HG03558 (cell line): ENCODE measurements around the gene SGK1.
"Not testable (repeated sequence)": the region's sequence is repeated elsewhere in the genome, so short reads cannot be mapped to it uniquely, and the experiment has no call there.

Experiments used
- ATAC-seq: cut with Tn5 transposase; IDR thresholded peaks from one replicate; pipeline ENCODE4 v1.9.1; 2021; ENCODE audit warnings: moderate number of reproducible peaks; ENCODE audit not compliant: unreplicated experiment; ENCODE audit errors: extremely low read depth

Gene SGK1

DNA sequence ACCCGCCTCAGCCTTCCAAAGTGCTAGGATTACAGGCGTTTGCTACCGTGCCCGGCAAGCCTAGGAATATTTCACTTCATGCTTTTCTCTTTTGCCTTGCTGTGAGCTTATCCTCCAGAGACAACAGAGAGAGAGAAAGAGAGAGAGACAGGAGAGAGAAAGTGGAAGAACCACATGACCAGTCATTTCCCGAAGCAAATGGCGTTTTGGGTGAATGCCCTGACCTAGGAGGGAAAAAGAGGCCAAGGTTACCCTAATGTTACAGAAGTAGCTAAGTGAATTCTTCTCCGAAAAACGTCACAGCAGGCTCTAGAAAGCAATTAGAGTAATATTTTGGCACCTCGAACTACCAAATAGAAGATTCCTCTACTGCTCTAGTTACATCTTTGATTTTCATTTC lies 9.1 kb downstream of the SGK1 start:
- no peak for ATAC-seq

DNA sequence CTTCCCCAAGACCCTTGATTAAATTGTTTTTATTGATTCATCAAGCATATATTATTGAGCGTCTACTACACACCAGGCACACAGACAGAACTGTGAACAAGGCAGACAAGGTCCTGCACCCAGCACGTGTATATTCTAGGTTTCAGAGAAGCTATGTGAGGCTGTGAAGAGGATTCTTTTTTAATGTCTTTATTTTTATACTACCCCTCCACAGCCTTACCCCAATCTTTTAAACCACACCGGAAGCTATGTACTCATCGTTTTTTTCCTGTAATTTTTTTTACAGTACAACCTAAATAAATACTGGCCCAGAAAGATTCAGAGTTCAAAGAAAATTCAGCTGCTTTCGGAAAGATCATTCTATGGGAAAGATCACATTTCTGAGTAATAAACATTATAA lies 10.0 kb downstream of the SGK1 start:
- ATAC-seq: no peak

DNA sequence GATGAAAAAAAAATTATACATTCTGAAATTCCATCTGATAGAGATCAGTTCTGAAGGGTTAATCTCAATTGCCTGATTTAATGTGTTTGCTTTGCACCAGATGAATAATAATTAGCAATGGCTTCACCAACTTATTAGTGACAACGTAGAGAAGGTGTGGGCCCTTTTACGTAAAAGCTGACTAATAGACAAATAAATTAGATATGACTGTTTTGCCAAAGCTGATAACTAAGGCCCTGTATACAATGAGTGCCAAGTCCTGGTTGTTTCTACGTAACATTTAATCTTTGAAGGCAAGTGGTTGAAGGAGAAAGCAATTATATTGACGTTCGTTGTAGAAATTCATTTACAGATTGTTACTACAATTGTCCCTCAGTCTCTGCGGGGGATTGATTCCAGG lies 10.8 kb downstream of the SGK1 start:
- ATAC-seq: no peak

DNA sequence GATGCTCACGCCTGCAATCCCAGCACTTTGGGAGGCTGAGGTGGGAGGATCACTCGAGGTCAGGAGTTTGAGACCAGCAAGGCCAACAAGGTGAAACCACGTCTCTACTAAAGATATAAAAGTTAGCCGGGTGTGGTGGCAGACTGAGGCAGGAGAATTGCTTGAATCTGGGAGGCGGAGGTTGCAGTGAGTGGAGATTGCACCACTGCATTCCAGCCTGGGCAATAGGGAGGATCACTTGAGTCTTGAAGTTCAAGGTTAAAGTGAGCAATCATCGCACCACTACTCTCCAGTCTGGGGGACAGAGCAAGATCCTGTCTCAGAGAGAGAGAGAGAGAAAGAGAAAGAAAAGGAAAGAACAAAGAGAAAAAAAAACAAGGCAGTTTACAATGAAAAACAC lies 13.5 kb downstream of the SGK1 start:
- not testable (repeated sequence) for ATAC-seq

DNA sequence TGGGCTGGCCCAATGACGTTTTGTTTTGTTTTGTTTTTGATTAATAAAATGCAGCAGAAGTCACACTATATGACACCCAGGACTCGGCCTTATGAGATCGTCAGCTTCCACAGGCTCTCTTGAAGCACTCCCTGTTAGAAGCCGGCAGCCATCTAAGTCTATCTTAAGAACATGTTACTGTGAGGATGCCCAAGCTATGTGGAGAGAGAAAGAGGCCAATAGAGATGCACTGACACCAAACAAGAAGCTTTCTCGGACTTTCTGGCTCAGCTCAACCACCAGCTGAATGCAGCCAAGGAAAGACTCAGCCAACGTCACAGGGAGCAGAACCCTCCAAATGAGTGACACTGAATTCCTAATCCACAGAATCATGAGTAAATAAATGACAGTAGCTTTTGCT lies 14.0 kb downstream of the SGK1 start:
- ATAC-seq: no peak

DNA sequence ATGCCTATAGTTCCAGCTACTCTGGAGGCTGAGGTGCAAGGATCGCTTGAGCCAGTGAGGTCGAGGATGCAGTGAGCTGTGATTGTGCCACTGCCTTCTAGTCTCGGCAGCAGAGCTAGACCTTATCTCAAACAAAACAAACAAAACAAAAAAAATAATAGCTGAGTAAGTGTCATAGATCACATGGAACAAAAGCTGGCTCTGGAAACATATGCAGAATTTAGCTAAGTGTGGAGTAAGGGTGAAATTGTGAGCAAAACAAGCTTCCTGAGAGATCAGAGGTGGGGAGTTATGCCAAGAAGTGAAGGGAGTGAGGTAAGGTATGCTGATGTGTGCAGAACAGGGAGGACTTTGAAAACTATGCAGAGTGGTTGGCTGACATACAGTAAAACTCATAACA lies 18.7 kb downstream of the SGK1 start:
- ATAC-seq: no peak

DNA sequence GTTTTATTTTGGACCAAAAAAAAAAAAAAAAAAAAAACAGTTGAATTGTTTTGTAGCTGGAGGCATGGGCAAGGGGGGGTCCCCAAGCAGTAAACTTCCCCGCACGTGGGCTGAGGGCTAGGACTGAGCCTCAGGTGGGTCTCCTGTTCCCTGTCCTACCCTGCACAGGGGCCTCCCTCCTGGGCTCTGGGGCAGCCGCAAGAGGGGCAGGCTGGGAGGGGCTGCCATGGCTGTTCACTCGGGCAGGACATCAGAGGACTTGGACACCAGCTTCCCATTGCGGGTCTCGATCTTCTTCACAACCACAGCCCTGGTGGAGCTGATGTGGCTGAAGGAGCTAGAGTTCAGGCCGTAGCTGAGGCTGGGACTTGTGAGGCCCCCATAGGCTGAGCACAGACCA lies 21.1 kb downstream of the SGK1 start:
- no peak for ATAC-seq

DNA sequence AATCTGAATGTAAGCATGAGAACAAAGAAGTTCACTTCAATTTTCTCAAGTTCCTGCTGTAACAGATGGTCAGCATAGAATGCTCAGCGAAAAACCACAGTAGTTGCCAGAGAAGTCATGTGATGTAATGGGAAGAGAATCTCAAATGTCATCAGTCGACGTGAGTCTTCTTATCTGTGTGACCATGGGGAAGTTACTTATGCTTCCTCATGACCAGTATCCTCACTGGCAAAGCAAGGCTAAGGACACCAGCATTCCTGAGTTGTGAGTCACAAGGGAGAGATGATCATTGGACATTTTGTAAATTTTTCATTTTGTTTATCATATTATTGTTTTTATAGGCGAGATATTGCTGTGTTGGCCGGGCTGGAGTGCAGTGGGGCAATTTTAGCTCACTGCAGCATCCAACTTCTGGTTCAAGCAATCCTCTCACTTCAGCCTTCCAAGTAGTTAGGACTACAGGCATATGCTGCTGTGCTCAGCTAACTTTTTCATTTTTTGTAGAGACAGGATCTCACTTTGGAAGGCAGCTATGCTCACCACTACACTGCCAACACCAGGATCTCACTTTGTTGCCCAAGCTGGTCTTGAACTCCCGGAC lies 21.9 kb downstream of the SGK1 start:
- ATAC-seq: peak; percentile 59

DNA sequence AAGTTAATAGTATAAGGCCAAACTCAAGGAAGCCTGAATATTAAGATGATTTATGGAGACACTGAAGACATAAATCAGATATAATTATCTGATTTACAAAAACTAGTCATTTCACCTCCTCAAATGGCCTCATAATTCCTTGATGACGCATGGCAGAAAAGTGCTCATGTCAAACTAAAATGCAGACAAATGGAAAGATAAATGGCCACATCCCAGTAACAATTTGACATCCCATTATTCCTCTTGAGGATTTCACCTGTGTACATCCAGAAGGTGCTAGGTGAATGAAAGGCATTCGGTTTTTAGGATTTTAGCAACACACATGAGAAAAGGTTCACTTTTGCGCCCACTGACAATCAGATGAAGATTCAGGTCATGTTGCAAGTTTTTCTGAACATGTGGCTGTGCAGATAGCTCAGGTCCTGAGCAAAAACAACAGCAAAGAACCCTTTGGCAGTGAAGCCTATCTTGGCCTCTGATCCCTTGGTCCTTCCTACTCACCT lies 24.2 kb downstream of the SGK1 start:
- ATAC-seq: no peak

DNA sequence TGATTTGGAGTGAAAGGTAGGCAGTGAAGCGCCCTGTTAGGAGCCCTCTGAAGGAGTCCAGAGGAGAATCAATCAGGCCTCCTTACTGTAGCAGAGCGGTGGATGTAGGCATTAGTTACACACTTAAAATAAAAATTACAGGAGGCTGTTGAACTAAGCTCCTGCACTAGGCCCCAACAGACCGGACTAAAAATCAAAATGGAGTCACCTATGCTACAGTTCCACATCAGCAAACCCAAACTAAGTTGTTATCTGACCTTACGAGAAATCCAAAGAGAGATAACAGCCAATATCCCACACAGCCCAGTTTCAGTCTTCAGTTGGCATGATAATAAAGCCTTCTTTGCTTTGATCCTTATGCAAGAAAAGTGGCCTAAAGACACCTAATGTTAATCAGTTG lies 26.8 kb downstream of the SGK1 start:
- ATAC-seq: no peak

DNA sequence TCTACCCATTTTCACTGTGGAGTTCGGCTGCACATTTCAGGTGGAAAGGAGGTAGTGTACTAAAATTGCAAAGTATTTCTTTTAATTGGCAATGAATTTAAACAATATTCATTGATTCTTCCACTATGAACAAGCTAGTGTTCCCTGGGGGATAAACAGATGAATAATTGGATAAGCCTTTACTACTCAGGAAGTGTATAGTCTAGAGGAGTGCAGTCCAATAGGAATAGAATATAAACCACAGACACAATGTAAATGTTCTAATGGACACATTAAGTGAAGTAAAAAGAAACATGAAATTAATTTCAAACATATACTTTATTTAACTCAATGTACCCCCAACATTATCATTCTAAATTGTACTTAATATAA lies 28.7 kb downstream of the SGK1 start:
- ATAC-seq: no peak

DNA sequence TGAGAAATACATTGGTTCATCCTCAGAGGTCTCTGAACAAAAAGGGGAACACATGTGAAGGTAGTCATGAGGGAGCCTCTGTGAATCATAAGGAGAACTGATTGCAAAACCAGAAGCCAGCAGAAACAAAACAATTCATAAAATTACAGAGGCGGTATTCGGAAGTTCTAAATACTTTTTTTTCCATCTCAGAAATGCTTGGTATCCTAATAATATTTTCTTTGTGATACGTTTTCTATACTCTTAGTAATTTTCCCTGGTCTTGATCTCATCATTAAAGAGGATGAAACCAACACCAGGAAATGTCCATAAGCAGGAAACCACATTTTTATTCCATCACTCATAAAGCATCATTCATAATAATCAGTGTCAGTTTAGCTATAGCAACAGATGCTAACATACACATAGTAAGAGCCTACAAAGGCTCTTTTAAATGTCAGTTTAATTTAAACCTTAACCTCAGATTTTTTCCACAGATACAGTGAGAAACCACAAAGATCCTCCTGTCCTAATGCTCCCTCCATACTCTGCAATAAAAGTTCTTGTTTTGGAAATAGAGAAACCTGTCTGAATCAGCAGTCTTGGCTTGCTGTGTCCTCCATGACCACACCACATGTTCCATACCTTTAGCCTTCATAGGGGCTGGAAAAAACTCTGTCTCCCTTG lies 29.2 kb downstream of the SGK1 start:
- peak; percentile 54 for ATAC-seq

DNA sequence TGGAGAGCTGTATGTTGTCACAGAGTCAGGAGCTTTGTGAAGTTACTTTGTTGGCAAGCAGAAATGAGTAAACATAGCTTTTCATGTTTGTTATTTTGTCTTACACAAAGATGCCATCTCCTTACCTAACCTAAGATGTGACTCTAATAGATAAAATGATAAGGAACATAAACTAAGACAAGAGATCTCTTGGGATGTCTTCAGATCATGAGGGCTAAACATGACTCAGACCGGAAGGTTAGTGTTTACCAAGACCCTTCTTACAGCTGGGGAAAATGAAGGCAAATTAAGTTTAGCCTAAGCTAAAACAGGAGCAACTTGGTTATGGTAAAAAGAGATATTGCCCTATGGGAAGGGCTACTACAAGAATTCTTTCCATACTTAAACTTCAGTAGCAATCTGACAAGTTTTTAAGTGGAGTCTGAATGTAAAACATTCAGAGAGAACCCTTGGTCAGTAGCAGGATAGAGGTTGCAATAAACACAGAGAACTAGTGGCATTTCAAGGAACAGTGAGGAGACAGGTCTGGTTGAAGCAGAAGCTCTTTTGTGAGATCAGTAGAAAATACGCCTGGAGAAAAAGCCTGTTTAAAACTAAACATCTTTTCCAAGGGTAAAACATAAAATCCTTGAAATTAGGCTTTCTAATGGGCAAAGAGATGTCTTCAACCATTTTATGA lies 29.9 kb downstream of the SGK1 start:
- peak; percentile 27 for ATAC-seq

DNA sequence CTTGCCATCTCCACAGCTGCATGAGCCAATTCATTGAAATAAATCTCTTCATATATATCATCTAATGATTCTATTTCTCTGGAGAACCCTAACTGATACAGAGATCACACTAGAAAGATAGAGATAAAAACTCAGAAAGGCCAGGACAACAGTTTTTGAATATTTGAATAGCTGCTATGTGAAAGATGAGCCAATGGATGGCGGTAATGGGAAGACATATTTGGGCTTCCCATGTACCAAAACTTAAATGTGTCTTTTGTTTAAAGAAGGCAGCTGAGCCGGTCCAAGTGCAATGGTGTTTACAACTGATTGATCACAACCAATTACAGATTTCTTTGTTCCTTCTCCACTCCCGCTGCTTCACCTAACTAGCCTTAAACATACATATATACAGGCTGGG lies 35.1 kb downstream of the SGK1 start:
- no peak for ATAC-seq

DNA sequence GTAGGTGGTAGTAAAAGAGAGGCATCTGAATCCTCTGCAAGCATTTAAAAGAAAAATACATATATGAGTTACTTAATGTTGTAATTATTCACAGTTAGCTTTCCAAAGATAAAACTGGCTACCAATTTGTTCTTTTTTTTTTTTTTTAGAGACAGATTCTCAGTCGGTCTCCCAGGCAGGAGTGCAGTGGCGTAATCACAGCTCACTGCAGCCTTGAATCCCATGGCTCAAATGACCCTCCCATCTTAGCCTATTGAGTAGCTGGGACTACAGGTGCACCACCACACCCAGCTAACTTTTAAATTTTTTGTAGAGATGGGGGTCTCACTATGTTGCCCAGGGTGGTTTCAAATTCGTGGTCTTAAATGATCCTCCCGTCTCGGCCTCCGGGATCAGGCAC lies 36.5 kb downstream of the SGK1 start:
- ATAC-seq: no peak

DNA sequence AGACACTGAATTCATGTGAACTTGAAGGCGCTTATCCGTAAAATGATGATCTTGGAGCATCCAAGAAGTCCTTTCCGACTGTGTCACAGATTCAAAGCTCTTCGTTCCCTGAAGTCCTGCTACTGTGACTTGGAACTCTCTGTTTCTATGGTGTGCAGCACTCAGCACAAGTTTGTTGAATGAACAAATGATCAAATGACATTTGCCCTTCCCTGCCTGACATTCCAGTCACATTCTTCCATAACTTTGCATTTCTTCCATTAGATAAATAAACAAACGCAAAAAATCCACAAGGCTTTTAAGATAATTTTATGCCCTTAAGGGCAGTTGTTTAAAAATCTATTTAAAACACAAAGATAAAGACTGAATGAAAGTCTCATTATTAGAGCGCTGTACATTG lies 39.9 kb downstream of the SGK1 start:
- no peak for ATAC-seq

DNA sequence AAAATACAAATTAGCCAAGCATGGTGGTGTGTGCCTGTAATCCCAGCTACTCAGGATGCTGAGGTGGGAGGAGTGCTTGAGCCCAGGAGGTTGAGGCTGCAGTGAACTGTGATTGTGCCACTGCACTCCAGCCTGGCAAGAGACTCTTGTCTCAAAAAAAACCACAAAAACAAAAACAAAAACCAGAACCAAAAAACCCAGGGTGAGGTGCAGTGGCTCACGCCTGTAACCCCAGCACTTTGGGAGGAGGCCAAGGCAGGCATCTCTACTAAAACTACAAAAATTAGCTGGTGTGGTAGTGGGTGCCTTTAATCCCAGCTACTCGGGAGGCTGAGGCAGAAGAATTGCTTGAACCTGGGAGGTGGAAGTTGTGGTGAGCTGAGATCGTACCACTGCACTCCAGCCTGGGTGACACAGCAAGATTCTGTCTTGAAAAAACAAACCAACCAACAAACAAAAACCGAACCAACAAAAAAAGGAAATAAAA lies 41.0 kb downstream of the SGK1 start:
- ATAC-seq: not testable (repeated sequence)

DNA sequence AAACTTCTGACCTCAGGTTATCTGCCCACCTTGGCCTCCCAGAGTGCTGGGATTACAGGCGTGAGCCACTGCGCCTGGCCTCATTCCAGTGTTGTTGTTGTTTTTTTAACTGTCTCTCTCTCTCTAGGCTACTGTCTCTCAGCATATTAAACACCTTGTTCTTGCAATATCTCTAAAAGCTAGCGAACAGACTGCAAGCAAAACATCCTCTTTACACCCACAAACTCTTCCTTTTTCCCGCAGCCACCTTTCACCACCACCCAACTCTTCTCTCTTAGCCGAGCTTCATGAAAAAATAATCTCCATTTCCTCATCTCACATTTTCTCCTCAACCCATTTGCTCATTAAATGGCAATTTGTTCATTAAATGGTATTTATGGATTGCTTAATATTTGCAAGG lies 45.5 kb downstream of the SGK1 start:
- ATAC-seq: no peak

DNA sequence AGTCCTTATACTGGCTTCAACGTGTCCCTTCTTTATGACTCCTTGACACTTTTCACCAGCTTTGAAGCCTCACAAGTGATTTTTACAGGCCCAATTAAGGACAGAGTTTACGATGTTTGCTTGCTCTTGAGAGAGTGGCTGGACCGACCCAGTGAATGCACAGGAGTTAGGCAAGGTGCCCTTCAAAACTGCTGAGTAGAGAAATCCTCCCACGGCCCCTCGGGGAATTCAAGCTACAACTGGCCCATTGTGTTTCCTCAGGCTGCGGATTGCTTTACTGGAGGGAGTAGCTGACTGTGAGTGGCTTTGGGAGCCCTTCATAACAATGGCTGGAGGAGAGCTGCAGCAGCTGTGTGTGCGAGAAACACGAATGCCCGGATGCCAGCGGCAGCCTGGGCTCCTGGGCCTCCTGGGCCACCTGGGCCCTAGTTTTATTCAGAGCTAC lies 50.0 kb downstream of the SGK1 start:
- ATAC-seq: no peak

DNA sequence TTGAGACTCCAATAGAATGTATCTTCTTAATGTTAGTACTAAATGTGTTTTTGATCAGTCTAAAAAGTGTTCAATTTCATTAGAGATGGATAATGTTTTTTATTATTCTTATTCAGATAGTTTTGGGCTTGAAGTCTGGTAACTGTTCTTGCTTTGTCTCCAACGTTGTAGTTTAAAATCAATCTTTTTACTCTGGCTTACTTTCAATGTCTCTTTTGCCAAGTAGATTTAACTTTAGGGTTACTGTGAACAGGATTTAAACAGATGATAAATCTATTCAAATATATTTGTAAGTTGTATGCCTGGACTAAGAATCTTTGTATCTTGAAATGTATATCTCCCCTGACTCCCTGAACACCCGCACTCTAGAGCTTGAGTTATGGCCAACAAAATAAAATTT lies 51.1 kb downstream of the SGK1 start:
- no peak for ATAC-seq

DNA sequence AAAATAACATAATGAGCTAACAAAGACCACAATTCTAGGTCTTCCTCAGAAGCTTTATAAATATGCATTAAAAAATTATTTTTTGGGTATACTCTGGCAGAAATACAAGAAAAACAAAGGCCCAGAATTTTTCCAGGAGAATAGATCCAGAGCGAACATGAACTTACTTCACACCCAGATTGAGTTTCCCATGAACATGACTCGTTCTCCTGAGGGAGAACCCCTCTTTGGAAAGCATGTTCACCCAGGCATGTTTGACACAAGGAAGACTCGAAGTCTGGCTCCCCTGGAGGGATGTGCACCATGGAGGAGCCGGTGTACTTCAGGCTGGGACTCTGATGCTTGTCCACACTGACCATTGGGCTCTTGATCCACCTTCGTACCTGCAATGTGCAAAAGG lies 56.1 kb downstream of the SGK1 start:
- ATAC-seq: no peak
